ENCODE measurements around the gene CD47. TPM values are rescaled to one million over a fixed set of nuclear protein-coding genes. Genes with fewer than 3 reads are reported as not detected.

Gene CD47
- total and polyA plus RNA-seq, 10 of the 15 experiments (the other 5 are each of a cell fraction or from before 2014, with no cell fraction given) = 22.9 to 175 (median 81.1) TPM

GRCh38 chr3:108100906-108101660 lies 10.3 kb upstream of the CD47 start:
- Histone ChIP-seq H3K27ac (ENCODE audit: control insufficient read depth, insufficient read depth) (peak overlapping the region; percentile 81), H4K20me1 (ENCODE audit: control insufficient read depth, insufficient read depth) (no peaks in the 10 kb centered on the region), H3K9ac (ENCODE audit: control insufficient read depth, insufficient read depth, low read length) (peak overlapping the region; percentile 18; the same call in 1 of the 2 replicates), H3K4me3 (peak overlapping the region; percentile 26; the same call in 1 of the 2 replicates), H3K27me3 (replicated peaks in 1 of 2; ENCODE audit: control insufficient read depth in 2 of 2, insufficient read depth in 2 of 2, low read length in 1 of 2) (no peaks in the 10 kb centered on the region), H2AFZ (ENCODE audit: control insufficient read depth, low read depth, low read length) (no peak overlapping the region), H3K4me1 (ENCODE audit: control insufficient read depth, insufficient read depth, low read length) (peaks cover 36% of the 10 kb centered on the region), H3K4me2 (ENCODE audit: control insufficient read depth, insufficient read depth) (peak overlapping the region; percentile 92), H3K79me2 (ENCODE audit: control insufficient read depth, insufficient read depth, low read length) (no peaks in the 10 kb centered on the region; the same call in 1 of the 2 replicates), H3K36me3 (ENCODE audit: control insufficient read depth in 2 of 2, insufficient read depth in 2 of 2, low read length in 1 of 2) (no peaks in the 10 kb centered on the region), H3K9me3 (replicated peaks; ENCODE audit: control insufficient read depth, insufficient read depth, low read length) (no peaks in the 10 kb centered on the region)
- 12% methylated on average over 4 of the region's 4 CpGs for WGBS (ENCODE audit: insufficient coverage, insufficient replicate concordance, low lambda C conversion rate, missing lambda C conversion rate)
- ChIA-PET POLR2A (interaction anchor here (1.0 to 3.7 kb wide), 4 partner anchors 12 to 195 kb away, joined by 3 to 25 read pairs (median 11); partner anchors contain the start of gene HHLA2), RAD21 (ENCODE audit: unreplicated experiment) (interaction anchor here (0.8 to 4.2 kb wide), 11 partner anchors 9 to 52 kb away, joined by 3 to 36 read pairs (median 5); no protein-coding TSS in a partner anchor), CTCF (interaction anchor here (0.9 to 1.8 kb wide), 3 partner anchors 9 to 377 kb away, joined by 3 to 7 read pairs (median 6); no protein-coding TSS in a partner anchor), SMC1A (ENCODE audit: uncharacterized antibody, unreplicated experiment) (interaction anchor here (0.6 to 3.9 kb wide), 11 partner anchors 8 to 287 kb away, joined by 3 to 34 read pairs (median 3); no protein-coding TSS in a partner anchor)
- FAIRE-seq (peak; percentile 90), ATAC-seq (peak; percentile 89), DNase-seq (ENCODE audit: low read depth, low spot score) (peak; percentile 96)
- no TSS peak for BruUV-seq (replicated peaks)
- in situ Hi-C loops (cut with MboI) (no loop called here), intact Hi-C loops (cut with micrococcal nuclease; ENCODE audit: unreplicated experiment) (loop anchor here (1.0 kb wide), 2 partner anchors 10 to 23 kb away; partner anchors contain the start of gene CD47)
- TF ChIP-seq TCF3 (IDR thresholded peaks at IDR 0.05; ENCODE audit: borderline replicate concordance, insufficient read depth, low read depth, low read length) = peak; percentile 98
- peak; percentile 19; the same call in 1 of the 2 replicates for TF ChIP-seq RAD51 (IDR thresholded peaks at IDR 0.05)
- TF ChIP-seq RUNX3 (IDR thresholded peaks at IDR 0.05; ENCODE audit: low read length) = peak; percentile 85
- TF ChIP-seq CUX1 (IDR thresholded peaks at IDR 0.05; ENCODE audit: insufficient replicate concordance, low read depth, low read length) = peak; percentile 100
- TF ChIP-seq SRF (IDR thresholded peaks at IDR 0.05; ENCODE audit: low read depth in 2 of 2, low read length in 2 of 2) = no peak
- TF ChIP-seq HDAC6 (IDR thresholded peaks at IDR 0.05; ENCODE audit: unreplicated experiment) = no peak
- TF ChIP-seq CREM (IDR thresholded peaks at IDR 0.05; ENCODE audit: low read depth) = peak; percentile 90
- no peak for TF ChIP-seq KDM1A (IDR thresholded peaks at IDR 0.05; ENCODE audit: borderline replicate concordance)
- TF ChIP-seq REST (IDR thresholded peaks at IDR 0.05; ENCODE audit: low read depth, low read length) = no peak
- TF ChIP-seq RAD21 (IDR thresholded peaks at IDR 0.05; ENCODE audit: insufficient read depth, low read depth, low read length) = no peak
- TF ChIP-seq, protein P1, sequence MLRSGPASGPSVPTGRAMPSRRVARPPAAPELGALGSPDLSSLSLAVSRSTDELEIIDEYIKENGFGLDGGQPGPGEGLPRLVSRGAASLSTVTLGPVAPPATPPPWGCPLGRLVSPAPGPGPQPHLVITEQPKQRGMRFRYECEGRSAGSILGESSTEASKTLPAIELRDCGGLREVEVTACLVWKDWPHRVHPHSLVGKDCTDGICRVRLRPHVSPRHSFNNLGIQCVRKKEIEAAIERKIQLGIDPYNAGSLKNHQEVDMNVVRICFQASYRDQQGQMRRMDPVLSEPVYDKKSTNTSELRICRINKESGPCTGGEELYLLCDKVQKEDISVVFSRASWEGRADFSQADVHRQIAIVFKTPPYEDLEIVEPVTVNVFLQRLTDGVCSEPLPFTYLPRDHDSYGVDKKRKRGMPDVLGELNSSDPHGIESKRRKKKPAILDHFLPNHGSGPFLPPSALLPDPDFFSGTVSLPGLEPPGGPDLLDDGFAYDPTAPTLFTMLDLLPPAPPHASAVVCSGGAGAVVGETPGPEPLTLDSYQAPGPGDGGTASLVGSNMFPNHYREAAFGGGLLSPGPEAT (IDR thresholded peaks at IDR 0.05; ENCODE audit: low read depth) = peak; percentile 76
